Measurements from ENCODE around the gene MACROH2A1.

- TF ChIP-seq CTCF (IDR thresholded peaks at IDR 0.05; ENCODE audit: insufficient read depth, low read length) (no peak), GABPA (IDR thresholded peaks at IDR 0.05; ENCODE audit: low read depth) (no peak), POLR2AphosphoS5 (IDR thresholded peaks at IDR 0.05; ENCODE audit: low read depth) (no peak), REST (IDR thresholded peaks at IDR 0.05; ENCODE audit: insufficient replicate concordance, low read depth) (no peak)
These were observed 3.0 kb upstream of the MACROH2A1 start for GRCh38 chr5:135402031-135402430.
